ENCODE results near the gene CX3CL1. TPM values are rescaled to one million over a fixed set of nuclear protein-coding genes. Genes with fewer than 3 reads are reported as not detected.
A peak's percentile ranks its signal among the peaks of the same experiment; 100 is the strongest.

The CX3CL1 gene
- total and polyA plus RNA-seq, 2 of the 13 experiments (the other 11 are each of a cell fraction or from before 2014, with no cell fraction given) = 57.3 to 60.8 TPM

DNA sequence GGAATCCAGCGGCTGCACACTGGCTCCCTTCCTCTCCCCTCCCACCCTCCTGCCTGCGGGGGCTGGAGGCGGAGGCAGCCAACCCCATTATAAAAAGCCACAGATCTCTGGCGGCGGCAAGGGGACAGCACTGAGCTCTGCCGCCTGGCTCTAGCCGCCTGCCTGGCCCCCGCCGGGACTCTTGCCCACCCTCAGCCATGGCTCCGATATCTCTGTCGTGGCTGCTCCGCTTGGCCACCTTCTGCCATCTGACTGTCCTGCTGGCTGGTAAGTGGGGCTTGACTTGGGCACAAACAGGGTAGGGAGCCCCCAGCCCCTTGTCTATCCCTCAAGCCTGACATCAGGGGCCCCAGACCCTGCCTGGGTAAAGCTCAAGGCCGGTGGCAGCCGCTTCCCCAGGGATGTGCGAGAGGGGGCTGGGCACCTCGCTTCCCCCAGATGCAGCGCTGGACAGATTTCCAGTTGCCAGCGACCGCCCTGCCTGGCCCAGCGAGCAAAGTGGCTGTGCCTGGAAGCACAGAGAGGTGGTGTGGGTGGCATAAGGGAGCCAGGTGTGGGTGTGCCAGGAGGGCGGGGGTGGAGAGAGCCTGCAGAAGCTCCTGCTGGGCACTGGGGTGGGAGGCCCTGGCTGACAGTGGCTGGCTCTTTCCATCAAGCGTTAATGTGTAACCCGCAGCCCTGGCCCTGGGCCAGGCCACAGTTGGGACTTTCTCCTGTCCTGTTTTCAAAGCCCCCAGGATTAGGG lies at the start of gene CX3CL1 (continued):
- TF ChIP-seq ZNF83 (CRISPR knock-in tag; IDR thresholded peaks at IDR 0.05; ENCODE audit: borderline replicate concordance) (no peak), DPF2 (CRISPR knock-in tag; IDR thresholded peaks at IDR 0.05; ENCODE audit: borderline replicate concordance, low read depth) (no peak; the same call in 1 of the 2 replicates), ZNF839 (CRISPR knock-in tag; IDR thresholded peaks at IDR 0.05; ENCODE audit: borderline replicate concordance) (peak; percentile 54; the same call in 1 of the 2 replicates), ISL2 (CRISPR knock-in tag; IDR thresholded peaks at IDR 0.05) (peak; percentile 94; the same call in 1 of the 2 replicates), ATF1 (CRISPR knock-in tag; IDR thresholded peaks at IDR 0.05) (no peak; the same call in 1 of the 2 replicates), PITX1 (CRISPR knock-in tag; IDR thresholded peaks at IDR 0.05) (peak; percentile 99), ZNF598 (CRISPR knock-in tag; IDR thresholded peaks at IDR 0.05; ENCODE audit: borderline replicate concordance) (peak; percentile 78), FIP1L1 (IDR thresholded peaks at IDR 0.05; ENCODE audit: borderline replicate concordance, insufficient read depth, low read depth, low read length) (peak; percentile 58; the same call in 1 of the 2 replicates), CBX2 (IDR thresholded peaks at IDR 0.05; ENCODE audit: low read depth, low read length) (no peak), CBX2 (CRISPR knock-in tag; IDR thresholded peaks at IDR 0.05; ENCODE audit: low read depth) (0 out of 2 replicates have a peak, but pooled peaks have one; percentile 21), ZNF329 (CRISPR knock-in tag; IDR thresholded peaks at IDR 0.05; ENCODE audit: low read depth) (peak; percentile 20; the same call in 1 of the 2 replicates), ZNF256 (CRISPR knock-in tag; conservative IDR thresholded peaks at IDR 0.05) (no peak), ZNF34 (CRISPR knock-in tag; IDR thresholded peaks at IDR 0.05; ENCODE audit: borderline replicate concordance) (no peak), ZNF629 (CRISPR knock-in tag; conservative IDR thresholded peaks at IDR 0.05) (no peak; the same call in 1 of the 2 replicates), TMF1 (CRISPR knock-in tag; IDR thresholded peaks at IDR 0.05; ENCODE audit: low read depth) (no peak; the same call in none of the 2 replicates), ATF7-NPFF (CRISPR knock-in tag; IDR thresholded peaks at IDR 0.05; ENCODE audit: low read depth) (no peak), ZNF276 (CRISPR knock-in tag; IDR thresholded peaks at IDR 0.05; ENCODE audit: low read depth) (no peak; the same call in 1 of the 2 replicates), PAX8 (CRISPR knock-in tag; IDR thresholded peaks at IDR 0.05; ENCODE audit: borderline replicate concordance) (peak; percentile 90; the same call in 1 of the 2 replicates), ZNF441 (CRISPR knock-in tag; IDR thresholded peaks at IDR 0.05; ENCODE audit: borderline replicate concordance) (0 out of 2 replicates have a peak, but pooled peaks have one; percentile 72), ZFP90 (CRISPR knock-in tag; IDR thresholded peaks at IDR 0.05; ENCODE audit: borderline replicate concordance) (peak; percentile 84)
- TF ChIP-seq, protein P1, sequence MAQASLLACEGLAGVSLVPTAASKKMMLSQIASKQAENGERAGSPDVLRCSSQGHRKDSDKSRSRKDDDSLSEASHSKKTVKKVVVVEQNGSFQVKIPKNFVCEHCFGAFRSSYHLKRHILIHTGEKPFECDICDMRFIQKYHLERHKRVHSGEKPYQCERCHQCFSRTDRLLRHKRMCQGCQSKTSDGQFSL (CRISPR knock-in tag; IDR thresholded peaks at IDR 0.05) = 0 out of 2 replicates have a peak, but pooled peaks have one; percentile 3
- TF ChIP-seq, protein P2, sequence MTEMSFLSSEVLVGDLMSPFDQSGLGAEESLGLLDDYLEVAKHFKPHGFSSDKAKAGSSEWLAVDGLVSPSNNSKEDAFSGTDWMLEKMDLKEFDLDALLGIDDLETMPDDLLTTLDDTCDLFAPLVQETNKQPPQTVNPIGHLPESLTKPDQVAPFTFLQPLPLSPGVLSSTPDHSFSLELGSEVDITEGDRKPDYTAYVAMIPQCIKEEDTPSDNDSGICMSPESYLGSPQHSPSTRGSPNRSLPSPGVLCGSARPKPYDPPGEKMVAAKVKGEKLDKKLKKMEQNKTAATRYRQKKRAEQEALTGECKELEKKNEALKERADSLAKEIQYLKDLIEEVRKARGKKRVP (CRISPR knock-in tag; IDR thresholded peaks at IDR 0.05) = peak in 1 of 2 experiments; percentile 69; a peak in 2 of 4 replicates
- TF ChIP-seq, protein P3, sequence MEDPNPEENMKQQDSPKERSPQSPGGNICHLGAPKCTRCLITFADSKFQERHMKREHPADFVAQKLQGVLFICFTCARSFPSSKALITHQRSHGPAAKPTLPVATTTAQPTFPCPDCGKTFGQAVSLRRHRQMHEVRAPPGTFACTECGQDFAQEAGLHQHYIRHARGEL (CRISPR knock-in tag; IDR thresholded peaks at IDR 0.05) = no peak
- TF ChIP-seq, protein P4, sequence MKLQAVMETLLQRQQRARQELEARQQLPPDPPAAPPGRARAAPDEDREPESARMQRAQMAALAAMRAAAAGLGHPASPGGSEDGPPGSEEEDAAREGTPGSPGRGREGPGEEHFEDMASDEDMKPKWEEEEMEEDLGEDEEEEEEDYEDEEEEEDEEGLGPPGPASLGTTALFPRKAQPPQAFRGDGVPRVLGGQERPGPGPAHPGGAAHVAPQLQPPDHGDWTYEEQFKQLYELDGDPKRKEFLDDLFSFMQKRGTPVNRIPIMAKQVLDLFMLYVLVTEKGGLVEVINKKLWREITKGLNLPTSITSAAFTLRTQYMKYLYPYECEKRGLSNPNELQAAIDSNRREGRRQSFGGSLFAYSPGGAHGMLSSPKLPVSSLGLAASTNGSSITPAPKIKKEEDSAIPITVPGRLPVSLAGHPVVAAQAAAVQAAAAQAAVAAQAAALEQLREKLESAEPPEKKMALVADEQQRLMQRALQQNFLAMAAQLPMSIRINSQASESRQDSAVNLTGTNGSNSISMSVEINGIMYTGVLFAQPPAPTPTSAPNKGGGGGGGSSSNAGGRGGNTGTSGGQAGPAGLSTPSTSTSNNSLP (IDR thresholded peaks at IDR 0.05; ENCODE audit: low read depth, low read length) = no peak

Measured in HepG2 (cell line).